ENCODE results near the gene UBL4A.

The UBL4A gene

DNA sequence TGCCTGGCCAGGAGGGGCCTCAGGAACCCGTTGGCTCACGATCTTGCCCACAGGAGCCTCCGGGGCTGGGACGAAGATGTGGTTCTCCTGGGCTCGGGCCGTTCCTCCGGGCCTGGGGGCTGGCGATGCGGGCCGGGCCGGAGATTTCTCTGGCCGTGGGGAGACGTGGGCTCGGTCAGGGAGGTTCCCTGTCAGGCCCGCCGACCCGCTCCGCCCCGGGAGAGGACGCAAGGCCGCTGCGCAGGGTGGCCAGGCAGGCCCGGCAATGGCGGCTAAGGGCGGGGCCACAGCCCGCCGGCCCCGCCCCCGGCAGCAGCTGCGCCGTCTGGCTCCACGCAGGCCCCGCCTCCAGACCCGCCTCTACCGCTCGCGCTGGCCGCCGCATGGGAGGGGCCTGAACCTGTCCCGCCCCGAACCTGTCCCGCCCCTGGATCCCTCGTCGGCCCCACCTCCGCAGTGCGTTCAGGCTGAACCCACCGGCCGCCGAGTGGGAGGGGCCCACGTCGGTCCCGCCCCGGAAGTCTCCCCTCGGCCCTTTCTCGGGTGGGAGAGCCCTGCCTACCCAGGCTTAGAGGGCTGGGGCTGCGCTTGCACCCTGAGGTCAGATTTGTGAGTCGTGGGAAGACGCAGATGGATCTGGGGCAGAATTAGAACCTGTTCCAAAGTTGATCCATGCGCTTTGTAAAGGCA is 29.7 kb upstream of the UBL4A start, which contains the start of gene FAM3A:
Gene FAM3A, minus strand, starts transcription at position 267 of the 690 bp plus-strand sequence. CDS start 460 bp downstream, outside the sequence.
- TF ChIP-seq EZH2 (IDR thresholded peaks at IDR 0.05; ENCODE audit: borderline replicate concordance, low read length), result no peak
- TF ChIP-seq, protein P1, sequence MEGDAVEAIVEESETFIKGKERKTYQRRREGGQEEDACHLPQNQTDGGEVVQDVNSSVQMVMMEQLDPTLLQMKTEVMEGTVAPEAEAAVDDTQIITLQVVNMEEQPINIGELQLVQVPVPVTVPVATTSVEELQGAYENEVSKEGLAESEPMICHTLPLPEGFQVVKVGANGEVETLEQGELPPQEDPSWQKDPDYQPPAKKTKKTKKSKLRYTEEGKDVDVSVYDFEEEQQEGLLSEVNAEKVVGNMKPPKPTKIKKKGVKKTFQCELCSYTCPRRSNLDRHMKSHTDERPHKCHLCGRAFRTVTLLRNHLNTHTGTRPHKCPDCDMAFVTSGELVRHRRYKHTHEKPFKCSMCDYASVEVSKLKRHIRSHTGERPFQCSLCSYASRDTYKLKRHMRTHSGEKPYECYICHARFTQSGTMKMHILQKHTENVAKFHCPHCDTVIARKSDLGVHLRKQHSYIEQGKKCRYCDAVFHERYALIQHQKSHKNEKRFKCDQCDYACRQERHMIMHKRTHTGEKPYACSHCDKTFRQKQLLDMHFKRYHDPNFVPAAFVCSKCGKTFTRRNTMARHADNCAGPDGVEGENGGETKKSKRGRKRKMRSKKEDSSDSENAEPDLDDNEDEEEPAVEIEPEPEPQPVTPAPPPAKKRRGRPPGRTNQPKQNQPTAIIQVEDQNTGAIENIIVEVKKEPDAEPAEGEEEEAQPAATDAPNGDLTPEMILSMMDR (IDR thresholded peaks at IDR 0.05; ENCODE audit: low read length), result no peak
- Histone ChIP-seq H3K36me3 (ENCODE audit: insufficient read depth, low read length) (no peaks in the 10 kb centered on the region), H3K27me3 (ENCODE audit: insufficient read depth, low read length) (no peaks in the 10 kb centered on the region), H3K4me1 (ENCODE audit: insufficient read depth, low read length, severe bottlenecking) (peaks cover 13% of the 10 kb centered on the region), H3K79me2 (ENCODE audit: insufficient read depth, low read length) (no peaks in the 10 kb centered on the region), H2AFZ (ENCODE audit: low read length) (peak within 1 kb of the TSS; percentile 75; the same call in 1 of the 2 replicates), H3K9ac (ENCODE audit: low read length) (peak within 1 kb of the TSS; percentile 90), H3K9me3 (ENCODE audit: low read length) (no peaks in the 10 kb centered on the region), H3K4me2 (ENCODE audit: low read length) (peak within 1 kb of the TSS; percentile 96), H3F3A (ENCODE audit: insufficient read depth, low read length) (no peaks in the 10 kb centered on the region), H3K4me3 (ENCODE audit: low read depth, low read length, poor library complexity, severe bottlenecking) (peak within 1 kb of the TSS; percentile 78), H3K27ac (ENCODE audit: low read depth, low read length, poor library complexity, severe bottlenecking) (peak within 1 kb of the TSS; percentile 40), H3K9me2 (ENCODE audit: low read depth, low read length) (no peaks in the 10 kb centered on the region), H4K20me1 (ENCODE audit: insufficient read depth, low read length) (no peaks in the 10 kb centered on the region)

DNA sequence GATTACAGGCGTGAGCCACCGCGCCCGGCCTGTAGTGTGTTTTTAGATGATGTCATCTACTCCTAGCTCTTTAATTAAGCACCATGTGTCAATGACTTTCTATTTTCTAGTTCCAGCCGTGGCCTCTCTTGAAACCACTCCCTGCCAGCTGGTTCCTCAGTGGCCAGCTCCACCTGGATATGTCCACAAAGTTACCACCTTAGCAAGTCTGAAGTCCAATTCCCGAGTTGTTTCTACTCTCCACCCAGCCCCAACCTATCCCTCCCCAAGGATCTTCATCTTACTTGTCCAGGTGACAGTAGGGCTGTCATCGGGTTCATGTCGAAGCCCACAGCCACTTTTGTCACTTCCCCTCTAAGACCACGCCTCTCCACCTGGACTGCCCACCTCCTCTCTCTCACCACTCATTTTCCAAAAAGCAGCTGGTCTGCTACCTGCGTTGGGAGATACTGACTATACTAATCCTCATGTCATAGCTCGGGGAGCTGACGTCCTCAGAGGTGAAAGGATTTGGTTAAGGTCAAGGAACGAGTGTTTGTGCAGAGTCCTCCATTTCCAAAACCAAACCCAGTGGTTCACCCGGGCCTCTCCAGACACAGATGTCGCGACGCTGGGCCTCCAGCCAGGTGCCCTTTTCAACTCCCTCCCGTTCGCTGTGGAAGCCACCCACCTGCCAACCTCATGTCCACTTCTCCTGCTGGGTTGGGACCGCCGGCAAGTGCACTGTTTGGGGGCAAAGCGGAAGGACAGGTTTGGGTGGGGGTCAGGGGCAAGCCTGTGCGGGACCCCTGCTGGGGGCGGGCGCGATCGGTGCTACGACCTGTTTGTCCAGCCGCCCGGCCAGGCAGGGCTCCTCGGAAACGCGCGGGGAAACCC is 28.9 kb upstream of the UBL4A start:
- no peak overlapping the region for H2AFZ ChIP-seq (ENCODE audit: low read length)
- no peaks in the 10 kb centered on the region for H3K9me2 ChIP-seq (ENCODE audit: low read depth, low read length)
- H3K9ac ChIP-seq (ENCODE audit: low read length), result peak overlapping the region; percentile 88
- H3F3A ChIP-seq (ENCODE audit: insufficient read depth, low read length), result no peaks in the 10 kb centered on the region
- H3K4me1 ChIP-seq (ENCODE audit: insufficient read depth, low read length, severe bottlenecking), result peaks cover 13% of the 10 kb centered on the region
- peak overlapping the region; percentile 25 for H3K27ac ChIP-seq (ENCODE audit: low read depth, low read length, poor library complexity, severe bottlenecking)
- TF ChIP-seq, protein P1 (IDR thresholded peaks at IDR 0.05; ENCODE audit: low read length), result no peak
- TF ChIP-seq EZH2 (IDR thresholded peaks at IDR 0.05; ENCODE audit: borderline replicate concordance, low read length), result no peak
- H3K27me3 ChIP-seq (ENCODE audit: insufficient read depth, low read length), result no peaks in the 10 kb centered on the region
- peak overlapping the region; percentile 78 for H3K4me3 ChIP-seq (ENCODE audit: low read depth, low read length, poor library complexity, severe bottlenecking)
- H3K4me2 ChIP-seq (ENCODE audit: low read length), result peak overlapping the region; percentile 96
- no peaks in the 10 kb centered on the region for H3K9me3 ChIP-seq (ENCODE audit: low read length)
- H4K20me1 ChIP-seq (ENCODE audit: insufficient read depth, low read length), result no peaks in the 10 kb centered on the region
- no peaks in the 10 kb centered on the region for H3K36me3 ChIP-seq (ENCODE audit: insufficient read depth, low read length)
- H3K79me2 ChIP-seq (ENCODE audit: insufficient read depth, low read length), result no peaks in the 10 kb centered on the region

DNA sequence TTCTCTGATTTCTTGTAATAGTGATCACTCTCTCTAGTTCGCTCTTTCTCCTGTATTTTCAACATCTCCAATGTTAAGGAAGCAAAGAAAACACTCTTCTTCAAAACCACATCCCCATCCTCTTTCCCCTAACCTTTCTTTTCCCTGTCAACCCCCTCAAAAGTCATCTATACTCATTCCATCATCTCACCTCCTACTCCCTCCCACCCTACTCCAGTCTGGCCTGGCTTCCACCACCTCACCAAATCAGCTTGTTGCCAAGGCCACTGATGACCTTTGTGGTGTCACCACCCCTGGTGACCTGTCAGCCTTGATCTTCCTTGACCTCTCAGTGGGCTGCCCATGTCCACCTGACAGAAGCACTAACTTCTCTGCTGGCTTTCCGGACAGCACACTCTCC is 27.3 kb upstream of the UBL4A start:
- Histone ChIP-seq H3K9me2 (ENCODE audit: low read depth, low read length) (no peaks in the 10 kb centered on the region), H3K27me3 (ENCODE audit: insufficient read depth, low read length) (no peaks in the 10 kb centered on the region), H3K27ac (ENCODE audit: low read depth, low read length, poor library complexity, severe bottlenecking) (no peak overlapping the region), H2AFZ (ENCODE audit: low read length) (no peak overlapping the region), H3K4me2 (ENCODE audit: low read length) (no peak overlapping the region), H3K79me2 (ENCODE audit: insufficient read depth, low read length) (no peaks in the 10 kb centered on the region), H3K36me3 (ENCODE audit: insufficient read depth, low read length) (peaks cover 13% of the 10 kb centered on the region), H3K9me3 (ENCODE audit: low read length) (no peaks in the 10 kb centered on the region), H3F3A (ENCODE audit: insufficient read depth, low read length) (no peaks in the 10 kb centered on the region), H3K4me1 (ENCODE audit: insufficient read depth, low read length, severe bottlenecking) (peaks cover 13% of the 10 kb centered on the region), H3K9ac (ENCODE audit: low read length) (no peak overlapping the region), H4K20me1 (ENCODE audit: insufficient read depth, low read length) (no peaks in the 10 kb centered on the region), H3K4me3 (ENCODE audit: low read depth, low read length, poor library complexity, severe bottlenecking) (no peak overlapping the region)
- TF ChIP-seq, protein P1 (IDR thresholded peaks at IDR 0.05; ENCODE audit: low read length), result no peak
- no peak for TF ChIP-seq EZH2 (IDR thresholded peaks at IDR 0.05; ENCODE audit: borderline replicate concordance, low read length)

Data from OCI-LY1 (cell line).